Measurements from ENCODE around the gene PRORP.
"Not testable (repeated sequence)": the region's sequence is repeated elsewhere in the genome, so short reads cannot be mapped to it uniquely, and the experiment has no call there.

PRORP gene

DNA sequence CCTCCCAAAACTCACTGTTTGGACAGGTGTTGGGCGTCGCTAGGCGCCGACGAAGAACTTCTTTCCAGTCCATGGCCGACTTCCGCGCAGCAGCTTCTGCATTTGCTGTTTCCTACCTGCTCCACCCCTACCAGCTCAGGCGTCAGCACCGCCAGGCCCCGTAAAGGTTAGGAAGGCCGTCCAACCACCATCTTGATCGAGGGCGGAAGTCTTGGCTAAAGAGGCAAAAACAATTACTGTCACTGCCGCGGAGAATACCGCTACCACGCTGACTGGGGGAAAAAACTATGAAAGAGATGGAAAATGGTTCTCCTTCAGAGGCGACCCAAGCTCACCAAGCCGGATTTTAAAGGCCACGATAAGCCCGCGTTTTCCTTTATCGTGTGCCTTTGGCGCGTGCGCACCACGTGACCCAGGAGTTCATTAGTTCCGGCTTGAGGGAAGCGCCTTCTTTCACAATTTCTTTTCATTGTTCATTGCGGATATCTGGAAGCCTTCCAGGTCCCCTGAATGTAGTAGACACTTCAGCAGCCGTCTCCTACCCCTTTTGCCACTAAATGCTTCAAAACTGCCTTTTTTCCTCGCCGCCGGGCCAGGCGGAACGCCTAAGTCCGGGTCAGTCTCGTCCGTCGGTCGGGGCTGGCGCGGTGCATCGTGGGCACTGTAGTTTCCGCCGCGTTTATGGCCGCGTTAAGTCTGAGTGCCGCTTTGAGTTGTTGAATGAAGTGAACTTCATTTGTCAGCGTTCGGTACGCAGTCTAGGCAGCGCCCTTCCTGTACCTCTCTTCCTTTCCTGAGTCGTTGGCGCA lies at the start of gene PRORP, which contains the start of gene PPP2R3C:
TSS of gene PRORP (plus strand) at position 666 of the 809 bp plus-strand sequence. CDS start 694 bp downstream, outside the sequence.
TSS of gene PPP2R3C (minus strand) at position 104 of the 809 bp plus-strand sequence. CDS start at position 73, 31 bp downstream.
- DNase-seq (ENCODE audit: extremely low read depth in 1 of 2, low read depth in 1 of 2): peak; percentile 76 to 83

DNA sequence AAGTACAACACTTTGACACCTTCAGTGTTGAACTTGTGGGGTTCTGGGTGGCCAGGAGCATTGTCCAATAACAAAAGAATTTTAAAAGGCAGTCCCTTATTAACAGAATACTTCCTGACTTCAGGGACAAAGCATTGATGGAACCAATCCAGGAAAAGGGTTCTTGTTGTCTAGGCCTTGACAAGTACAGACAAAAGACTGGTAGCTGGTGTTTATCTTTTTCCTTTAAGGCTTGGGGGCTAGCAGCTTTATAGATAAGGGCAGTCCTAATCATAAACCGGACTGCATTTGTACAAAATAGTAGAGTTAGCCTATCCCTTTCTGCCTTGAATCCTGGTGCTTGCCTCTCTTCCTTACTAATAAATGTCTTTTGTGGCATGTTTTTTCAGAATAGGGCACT lies 48.9 kb upstream of the PRORP start:
- DNase-seq (ENCODE audit: extremely low read depth in 1 of 2, low read depth in 1 of 2): no peak

DNA sequence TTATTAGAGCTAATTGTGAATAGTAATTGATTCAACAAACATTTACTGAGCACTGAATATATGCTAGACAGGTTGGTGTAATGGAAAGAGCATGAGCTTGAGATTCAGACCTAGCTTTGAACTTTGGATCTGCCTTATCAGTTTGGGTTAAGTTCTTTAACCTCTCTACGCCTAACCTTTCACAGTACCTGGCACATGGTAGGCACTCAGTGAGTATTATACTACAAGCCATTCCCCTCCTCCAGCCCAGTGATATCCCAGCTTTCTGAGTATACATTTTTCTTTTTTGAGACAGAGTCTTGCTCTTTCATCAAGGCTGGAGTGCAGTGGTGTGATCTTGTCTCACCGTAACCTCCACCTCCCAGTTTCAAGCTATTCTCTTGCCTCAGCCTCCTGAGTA lies 44.3 kb upstream of the PRORP start:
- DNase-seq (ENCODE audit: extremely low read depth in 1 of 2, low read depth in 1 of 2): no peak

DNA sequence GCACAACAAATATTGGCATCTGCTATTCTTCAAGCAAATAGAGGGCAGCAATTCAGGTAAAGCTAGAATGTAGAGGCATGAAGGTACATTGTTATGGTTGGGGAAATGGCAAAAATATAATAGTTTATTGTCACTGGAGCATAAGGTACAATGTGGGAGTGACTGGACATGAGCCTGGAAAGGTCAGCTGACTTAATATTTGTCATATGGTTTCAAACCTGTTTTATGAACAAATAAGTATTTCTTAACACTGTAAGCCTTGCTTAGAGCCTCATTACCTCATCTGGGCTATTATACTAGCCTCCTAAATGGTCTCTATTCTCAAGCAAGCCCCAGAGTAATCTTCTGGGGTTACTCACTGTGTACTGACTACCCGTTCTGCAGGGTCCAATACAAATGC lies 42.6 kb upstream of the PRORP start:
- DNase-seq (ENCODE audit: extremely low read depth in 1 of 2, low read depth in 1 of 2): no peak

DNA sequence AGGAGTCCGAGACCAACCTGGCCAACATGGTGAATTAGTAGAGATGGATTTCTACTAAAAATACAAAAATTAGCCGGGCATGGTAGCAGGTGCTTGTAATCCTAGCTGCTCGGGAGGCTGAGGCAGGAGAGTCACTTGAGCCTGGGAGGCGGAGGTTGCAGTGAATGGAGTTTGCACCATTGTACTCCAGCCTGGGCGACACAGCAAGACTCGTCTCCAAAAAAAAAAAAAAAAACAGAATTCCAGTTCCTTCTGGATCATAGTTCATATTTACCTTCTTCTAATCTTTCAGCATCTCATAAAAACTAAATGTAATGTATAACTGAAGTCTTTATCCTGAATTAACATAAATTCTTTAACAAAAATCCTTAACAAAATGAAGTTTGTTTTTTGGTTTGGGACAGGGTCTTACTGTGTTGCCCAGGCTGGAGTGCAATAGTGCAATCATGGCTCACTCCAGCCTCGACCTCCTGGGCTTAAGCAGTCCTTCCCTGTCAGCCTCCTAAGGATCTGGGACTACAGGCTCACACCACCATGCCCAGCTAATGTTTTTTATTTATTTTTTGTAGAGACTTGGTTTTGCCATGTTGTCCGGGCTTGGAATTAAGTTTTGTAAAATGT lies 38.7 kb upstream of the PRORP start:
- no peak for DNase-seq (ENCODE audit: extremely low read depth in 1 of 2, low read depth in 1 of 2)

DNA sequence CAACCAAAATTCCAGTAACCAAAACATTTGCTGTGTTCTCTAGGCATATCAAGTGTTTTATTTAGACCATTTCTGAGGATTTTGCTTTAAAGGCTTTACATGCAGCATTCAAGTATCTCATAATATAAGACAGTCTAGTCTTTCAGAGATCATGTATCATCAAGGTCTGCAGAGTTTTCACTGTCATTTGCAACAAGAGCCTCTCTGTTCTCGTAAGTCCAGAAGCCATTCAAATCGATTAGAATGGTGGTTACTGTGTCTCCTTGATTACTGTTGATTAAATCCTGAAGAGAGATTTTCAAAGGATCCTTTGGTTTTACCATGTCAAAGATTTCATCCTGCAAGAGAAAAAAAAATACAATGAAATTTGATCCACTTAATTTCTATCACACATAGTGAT lies 36.9 kb upstream of the PRORP start:
- no peak for DNase-seq (ENCODE audit: extremely low read depth in 1 of 2, low read depth in 1 of 2)

DNA sequence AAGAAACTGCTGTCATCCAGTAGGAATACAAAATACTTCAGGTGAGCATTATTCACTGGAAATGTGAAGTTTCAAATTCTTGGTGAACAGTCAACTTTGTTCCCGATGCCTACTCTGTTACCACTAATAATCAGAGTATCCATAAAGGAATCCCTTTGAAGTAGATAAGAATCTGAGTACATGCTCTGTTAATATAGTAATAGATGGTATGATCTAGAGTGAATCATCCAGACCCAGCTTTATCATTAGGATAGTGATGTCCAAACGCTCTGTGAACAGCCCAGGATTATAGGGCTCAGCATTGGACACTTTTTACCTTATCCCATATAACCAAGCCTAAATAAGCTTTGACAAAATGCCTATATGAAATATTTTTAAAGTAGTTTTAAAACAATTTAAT lies 33.8 kb upstream of the PRORP start:
- DNase-seq (ENCODE audit: extremely low read depth in 1 of 2, low read depth in 1 of 2): no peak

DNA sequence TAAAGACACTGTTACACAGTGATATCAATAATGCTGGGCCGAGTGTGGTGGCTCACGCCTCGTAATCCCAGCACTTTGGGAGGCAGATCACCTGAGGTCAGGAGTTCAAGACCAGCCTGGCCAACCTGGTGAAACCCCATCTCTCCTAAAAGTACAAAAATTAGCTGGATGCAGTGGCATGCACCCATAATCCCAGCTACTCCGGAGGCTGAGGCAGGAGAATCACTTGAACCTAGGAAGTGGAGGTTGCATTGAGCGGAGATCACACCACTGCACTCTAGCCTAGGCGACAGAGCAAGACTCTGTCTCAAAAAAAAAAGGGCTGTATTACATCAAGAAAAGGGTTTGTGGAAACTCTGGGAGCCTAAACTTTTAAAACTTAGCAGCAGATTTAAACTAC lies 27.7 kb upstream of the PRORP start:
- not testable (repeated sequence) for DNase-seq (ENCODE audit: extremely low read depth in 1 of 2, low read depth in 1 of 2)

DNA sequence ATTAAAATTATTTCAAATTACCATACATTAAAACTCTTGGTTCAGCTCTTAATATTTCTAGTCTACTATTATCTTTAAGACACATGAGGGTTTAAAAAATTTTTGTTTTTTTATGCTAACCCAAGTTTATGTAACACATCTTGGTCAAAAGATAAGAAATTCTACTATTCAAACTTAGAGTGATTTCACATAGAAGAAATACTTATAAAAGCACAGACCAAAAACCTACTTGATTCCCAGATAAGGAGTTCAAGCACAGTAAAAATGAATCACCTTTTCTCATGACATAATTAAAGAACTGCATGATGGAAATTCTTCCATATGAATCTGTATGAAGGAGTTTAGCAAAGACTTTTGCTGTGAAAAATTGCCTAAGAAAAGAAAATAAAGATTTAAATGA lies 14.5 kb upstream of the PRORP start:
- DNase-seq (ENCODE audit: extremely low read depth in 1 of 2, low read depth in 1 of 2): no peak

DNA sequence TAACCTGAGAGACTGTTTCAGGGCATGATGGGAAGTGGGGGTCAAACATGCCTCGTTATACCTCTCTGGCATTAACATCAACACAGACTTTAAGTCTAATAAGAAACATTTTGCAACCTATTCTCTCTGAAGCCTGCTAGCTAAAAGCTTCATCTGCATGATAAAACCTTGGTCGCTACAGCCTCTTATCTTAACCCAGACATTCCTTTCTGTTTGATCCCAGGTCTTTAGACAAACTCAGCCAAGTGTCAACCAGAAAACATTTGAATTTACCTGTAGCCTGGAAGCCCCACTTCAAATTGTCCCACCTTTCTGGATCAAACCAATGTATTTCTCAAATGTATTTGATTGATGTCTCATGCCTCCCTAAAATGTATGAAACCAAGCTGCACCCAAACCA lies 9.7 kb upstream of the PRORP start:
- no peak for DNase-seq (ENCODE audit: extremely low read depth in 1 of 2, low read depth in 1 of 2)

DNA sequence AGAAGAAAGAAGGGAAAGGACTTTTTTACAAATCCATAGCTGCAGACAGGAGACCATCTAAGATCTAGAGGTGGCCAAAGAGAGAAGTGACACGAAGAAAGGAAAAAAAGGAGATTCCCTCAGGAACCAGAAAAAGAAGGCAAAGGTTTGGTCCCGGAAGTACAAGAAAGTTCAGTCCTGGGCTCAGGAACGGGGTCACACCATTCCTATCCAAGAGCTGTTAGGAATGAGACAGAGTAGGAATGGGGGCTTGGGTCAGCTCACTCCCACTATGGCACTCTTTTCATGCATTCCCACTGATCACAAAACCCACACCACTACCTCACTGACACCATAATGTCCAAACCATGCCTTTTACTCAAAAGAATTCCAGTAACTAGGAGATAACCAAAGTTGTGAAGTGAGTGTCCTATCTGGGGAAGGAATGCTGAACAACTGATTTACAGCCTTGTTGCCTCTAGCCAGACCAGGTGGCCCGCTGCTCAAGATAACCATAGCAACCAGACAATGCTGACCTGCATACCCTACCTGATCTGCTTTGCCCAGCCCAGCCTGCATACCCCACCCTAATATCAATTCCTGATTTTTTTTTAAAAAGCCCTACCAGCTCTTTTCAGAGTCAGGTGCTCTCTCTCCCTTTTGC lies 8.9 kb upstream of the PRORP start:
- DNase-seq (ENCODE audit: extremely low read depth in 1 of 2, low read depth in 1 of 2): no peak

DNA sequence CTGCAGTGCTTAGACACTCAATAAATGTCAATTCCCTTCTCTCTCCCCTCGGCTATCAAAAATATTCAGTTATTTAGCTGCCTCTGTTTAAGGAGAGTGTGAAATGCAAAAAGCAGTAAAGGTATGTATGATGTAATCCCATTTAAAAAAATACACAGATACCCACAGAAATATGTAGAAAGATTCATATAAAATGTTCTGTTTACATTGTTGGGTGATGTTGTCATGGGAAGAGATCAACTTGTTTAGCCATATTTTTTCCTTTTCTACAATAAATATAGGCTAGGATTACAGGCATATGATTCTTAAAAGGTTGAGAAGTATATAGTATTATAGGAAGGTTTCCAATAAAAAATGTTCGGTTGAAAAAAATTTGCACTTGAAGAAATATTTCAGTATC lies 8.3 kb upstream of the PRORP start:
- no peak for DNase-seq (ENCODE audit: extremely low read depth in 1 of 2, low read depth in 1 of 2)

DNA sequence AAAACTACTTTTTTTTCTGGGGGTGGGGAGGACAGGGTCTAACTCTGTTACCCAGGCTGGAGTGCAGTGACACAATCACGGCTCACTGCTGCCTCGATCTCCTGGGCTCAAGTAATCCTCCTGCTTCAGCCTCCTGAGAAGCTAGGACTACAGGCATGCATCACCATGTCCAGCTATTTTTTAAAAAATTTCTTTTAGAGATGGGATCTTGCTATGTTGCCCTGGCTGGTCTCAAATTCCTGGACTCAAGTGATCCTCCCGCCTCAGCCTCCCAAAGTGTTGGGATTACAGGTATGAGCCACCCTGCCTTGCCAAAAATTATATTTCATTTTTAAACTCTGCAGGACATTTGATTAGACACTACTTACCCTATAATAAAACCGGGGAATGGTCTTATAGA lies 6.1 kb upstream of the PRORP start:
- no peak for DNase-seq (ENCODE audit: extremely low read depth in 1 of 2, low read depth in 1 of 2)

DNA sequence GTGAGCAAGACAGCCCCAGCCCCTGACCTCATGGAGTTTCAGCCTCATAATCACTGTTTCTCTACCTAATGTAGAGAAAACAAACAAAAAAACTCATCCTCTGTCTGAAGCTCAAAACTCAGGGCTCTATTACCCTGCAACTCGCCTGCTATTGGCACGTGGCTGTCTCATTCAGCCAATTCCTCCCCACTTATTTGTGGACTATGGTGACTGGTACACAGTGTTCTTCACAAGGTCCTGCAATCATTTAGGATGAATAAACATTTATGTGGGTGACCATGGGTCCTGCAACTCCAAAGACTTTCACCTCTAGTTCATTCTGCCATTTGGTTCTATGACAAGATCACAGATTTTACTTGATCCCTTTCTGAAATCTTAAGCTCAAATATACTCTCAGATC lies 5.2 kb upstream of the PRORP start:
- DNase-seq (ENCODE audit: extremely low read depth in 1 of 2, low read depth in 1 of 2): no peak

DNA sequence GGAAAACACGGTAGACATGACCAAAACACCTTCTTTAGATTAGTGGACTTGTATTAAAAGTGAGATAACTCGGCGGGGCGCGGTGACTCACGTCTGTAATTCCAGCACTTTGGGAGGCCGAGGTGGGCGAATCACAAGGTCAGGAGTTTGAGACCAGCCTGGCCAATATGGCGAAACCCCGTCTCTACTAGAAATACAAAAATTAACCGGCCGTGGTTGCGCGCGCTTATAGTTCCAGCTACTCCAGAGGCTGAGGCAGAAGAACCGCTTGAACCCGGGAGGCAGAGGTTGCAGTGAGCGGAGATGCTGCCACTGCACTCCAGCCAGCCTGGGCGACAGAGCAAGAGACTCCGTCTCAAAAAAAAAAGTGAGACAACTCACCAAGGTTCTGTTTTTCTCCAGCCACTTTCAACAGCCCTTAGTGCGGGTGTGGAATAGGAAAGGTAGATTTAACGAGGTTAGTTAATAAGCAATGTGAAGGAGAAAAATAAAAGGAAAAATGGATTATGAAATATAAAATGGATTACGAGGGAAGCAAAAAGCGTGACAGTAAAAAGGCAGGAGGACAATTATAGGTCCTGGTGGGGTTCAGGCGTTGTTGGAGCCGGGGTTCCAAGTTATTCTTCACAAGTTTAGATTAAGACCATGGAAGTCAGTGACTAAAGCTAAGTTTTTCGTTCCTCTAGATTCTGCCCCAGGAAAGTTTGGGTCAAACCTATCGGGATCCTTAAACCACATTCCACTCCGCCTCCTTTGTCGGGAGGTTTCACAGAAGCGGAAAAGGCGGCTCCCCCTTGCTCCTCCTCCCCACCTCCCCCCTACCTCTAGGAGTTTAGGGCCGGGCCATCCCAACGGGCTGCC lies 1.1 kb upstream of the PRORP start:
- no peak for DNase-seq (ENCODE audit: extremely low read depth in 1 of 2, low read depth in 1 of 2)

DNA sequence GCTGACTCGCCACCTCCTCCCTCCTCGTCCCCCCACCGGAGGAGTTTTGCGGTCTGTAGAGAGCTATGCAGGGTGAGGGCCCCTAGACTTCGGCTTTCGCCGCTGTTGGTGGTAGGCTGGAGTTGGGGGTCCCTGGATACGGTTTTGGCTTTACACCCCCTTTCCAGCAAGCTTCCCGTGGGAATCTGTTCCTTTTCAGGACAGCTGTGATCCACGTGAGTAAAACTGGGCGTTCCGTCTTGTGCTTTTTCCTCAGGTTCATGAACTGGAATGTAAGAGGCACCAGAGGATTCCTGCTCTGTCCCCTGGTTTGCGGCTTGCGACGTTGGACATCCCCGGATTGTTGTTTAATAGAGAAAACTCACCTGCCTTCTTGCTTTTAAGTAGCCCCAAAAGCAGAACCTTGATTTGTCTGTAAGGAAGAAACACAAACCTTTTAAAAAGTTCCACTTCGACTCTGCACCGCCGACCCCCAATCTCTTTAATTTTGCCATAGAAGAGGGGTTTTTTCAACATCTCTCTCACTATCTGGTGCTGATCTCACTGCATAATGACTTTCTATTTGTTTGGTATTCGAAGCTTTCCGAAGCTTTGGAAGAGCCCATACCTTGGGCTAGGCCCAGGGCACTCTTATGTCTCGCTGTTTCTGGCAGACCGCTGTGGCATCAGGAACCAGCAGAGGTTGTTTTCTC lies 490 bp downstream of the PRORP start:
- no peak for DNase-seq (ENCODE audit: extremely low read depth in 1 of 2, low read depth in 1 of 2)

DNA sequence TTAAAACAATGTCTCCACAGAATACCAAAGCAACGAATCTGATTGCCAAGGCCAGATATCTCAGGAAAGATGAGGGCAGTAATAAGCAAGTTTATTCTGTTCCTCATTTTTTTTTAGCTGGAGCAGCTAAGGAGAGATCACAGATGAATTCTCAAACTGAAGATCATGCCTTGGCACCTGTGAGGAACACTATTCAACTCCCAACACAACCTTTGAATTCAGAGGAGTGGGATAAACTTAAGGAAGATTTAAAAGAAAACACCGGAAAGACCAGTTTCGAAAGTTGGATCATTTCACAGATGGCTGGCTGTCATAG lies 994 bp downstream of the PRORP start:
- no peak for DNase-seq (ENCODE audit: extremely low read depth in 1 of 2, low read depth in 1 of 2)

DNA sequence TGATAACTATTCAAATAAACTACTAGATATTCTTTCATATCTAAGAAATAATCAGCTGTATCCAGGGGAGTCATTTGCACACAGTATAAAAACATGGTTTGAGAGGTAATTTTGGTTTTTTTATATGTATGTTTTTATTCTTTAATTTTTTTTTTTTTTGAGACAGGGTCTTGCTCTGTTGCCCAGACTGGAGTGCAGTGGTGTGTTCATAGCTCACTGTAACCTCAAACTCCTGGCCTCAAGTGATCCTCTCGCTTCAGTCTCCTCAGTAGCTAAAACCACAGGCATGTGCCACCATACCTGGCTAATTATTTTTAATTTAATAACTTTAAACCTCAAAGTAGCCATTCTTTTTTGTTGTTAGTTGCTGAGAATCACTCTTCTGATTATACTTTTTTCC lies 1.8 kb downstream of the PRORP start:
- DNase-seq (ENCODE audit: extremely low read depth in 1 of 2, low read depth in 1 of 2): no peak

DNA sequence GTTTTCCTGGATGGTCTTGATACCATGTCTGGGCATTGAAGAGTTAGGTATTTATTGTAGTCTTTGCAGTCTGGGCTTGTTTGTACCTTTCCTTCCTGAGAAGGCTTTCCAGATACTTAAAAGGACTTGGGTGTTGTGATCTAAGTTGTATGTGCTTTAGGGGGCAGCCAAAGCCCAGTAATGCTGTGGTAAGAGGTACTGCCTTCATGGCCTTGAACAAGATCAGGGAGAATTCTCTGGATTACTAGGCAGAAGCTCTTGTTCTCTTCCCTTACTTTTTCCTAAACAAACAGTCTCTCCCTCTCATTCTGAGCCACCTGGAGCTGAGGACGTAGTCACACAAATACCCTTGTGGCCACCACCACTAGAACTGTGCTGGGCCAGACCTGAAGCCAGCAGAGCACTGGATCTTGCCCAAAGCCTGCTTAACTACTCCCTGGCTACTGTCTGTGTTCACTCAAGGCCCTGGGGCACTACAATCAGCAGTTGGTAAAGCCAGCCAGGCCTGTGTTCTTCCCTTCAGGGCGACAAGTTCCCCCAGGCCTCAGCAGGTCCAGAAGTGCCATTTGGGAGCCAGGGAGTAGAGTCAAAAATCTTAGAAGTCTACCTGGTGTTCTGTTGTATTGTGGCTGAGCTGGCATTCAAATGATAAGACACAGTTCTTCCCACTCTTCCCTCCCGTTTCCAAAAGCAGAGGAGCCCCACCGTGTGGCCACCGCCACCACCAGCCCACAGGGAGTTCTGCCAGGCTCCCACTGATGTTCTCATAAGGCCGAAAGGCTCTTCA lies 11.4 kb downstream of the PRORP start:
- DNase-seq (ENCODE audit: extremely low read depth in 1 of 2, low read depth in 1 of 2): no peak

All from activated CD8-positive, alpha-beta memory T cell treated with anti-CD3 and anti-CD28 coated beads for 1 hour (primary cell).